ENCODE measurements around the gene SLC25A42.

Gene SLC25A42

DNA sequence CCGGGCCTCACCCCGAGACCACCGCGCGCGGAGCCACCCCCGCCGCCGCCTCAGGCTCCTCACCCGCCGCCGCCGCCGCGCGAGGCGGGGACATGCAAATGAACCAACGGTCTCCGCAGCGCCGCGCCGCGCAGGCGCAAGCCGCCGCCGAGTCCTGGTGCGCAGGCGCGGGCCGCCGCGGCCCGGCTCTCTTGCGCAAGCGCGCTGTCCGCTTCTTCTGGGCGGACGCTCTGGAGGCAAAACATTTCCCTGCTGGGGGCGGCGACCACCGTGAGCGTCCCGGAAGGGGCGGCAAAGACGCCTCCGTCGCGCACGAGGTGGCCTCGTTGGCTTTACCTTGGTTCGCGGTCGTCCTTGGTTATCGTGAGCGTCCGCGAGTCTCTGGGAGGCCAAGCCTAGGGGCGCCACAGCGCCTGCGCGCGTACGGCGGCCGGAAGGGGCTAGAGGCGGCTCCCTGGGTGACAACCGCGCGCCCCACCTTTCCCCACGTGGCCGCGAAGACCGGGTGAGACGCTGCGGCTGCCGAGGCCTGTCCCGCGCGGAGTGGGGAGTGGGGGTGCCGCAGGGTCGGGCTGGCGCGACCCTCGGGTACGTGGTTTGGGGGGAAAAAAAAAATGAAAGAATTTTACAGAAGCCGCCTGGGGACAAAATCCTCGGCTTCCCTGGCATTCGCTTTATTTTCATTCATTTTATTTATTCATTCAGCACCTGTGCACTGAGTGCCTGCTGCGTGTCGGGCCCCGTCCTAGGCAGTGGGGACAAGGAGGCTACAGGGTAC is 30.2 kb upstream of the SLC25A42 start, which contains the start of the genes ARMC6 and SUGP2:
ARMC6 (plus strand) TSS at position 178 of the 778 bp plus-strand sequence. CDS start 607 bp downstream, outside the sequence.
SUGP2 (minus strand) TSS at position 92 of the 778 bp plus-strand sequence. CDS start 2,446 bp downstream, outside the sequence.
- Mint-ChIP-seq H3K27me3 (no peaks in the 10 kb centered on the region), H3K36me3 (ENCODE audit: insufficient read depth) (peaks cover 26% of the 10 kb centered on the region), H3K4me3 (peak within 1 kb of the TSS; percentile 91), H3K9me3 (no peaks in the 10 kb centered on the region), H3K4me1 (peaks cover 16% of the 10 kb centered on the region), H3K27ac (ENCODE audit: low read depth) (peak within 1 kb of the TSS; percentile 90)
- peak; percentile 83 to 86 for DNase-seq (ENCODE audit: low spot score in 2 of 2)
- ATAC-seq (replicated peaks; ENCODE audit: extremely low read depth, poor library complexity, severe bottlenecking), result peak; percentile 81

DNA sequence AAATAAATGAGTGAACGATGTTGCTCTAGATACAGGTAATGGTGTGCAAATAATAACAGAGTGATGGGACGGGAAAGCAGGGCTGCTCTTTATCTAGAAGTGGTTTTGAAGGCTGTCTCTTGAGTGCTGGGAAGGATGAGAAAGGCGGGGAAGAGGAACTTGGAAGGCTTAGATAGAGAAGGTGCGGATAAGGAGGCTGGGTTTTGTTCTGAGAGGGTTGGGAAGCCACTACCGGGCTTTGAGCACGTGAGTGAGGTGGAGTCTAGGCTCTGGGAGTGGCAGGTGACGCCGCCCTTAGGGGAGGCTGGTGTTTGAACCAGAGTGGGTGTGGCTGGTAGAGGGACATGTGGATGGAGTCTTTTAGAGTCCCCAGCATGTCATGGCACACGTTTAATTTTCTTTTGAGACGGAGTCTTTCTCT is 29.6 kb upstream of the SLC25A42 start:
- H3K36me3 Mint-ChIP-seq (ENCODE audit: insufficient read depth), result peaks cover 29% of the 10 kb centered on the region
- H3K9me3 Mint-ChIP-seq, result no peaks in the 10 kb centered on the region
- peaks cover 17% of the 10 kb centered on the region for H3K4me1 Mint-ChIP-seq

DNA sequence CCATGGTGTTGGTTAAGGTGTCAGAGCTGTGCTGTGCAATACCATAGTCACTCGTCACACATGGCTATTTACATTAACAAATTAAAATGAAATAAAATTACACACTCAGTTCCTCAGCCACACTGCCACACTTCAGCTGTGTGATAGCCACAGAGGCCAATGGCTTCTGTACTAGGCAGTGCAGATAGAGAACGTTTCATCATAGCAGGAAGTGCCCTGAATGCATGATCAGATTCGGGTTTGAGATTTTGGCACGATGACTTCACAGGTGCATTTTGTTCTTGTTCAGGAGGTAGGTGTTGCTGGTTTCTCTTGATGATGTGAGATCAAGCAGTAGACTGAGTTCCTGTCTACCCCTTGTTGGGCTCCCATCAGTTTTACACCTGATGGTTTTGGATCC is 23.9 kb upstream of the SLC25A42 start:
- H3K27me3 Mint-ChIP-seq, result no peaks in the 10 kb centered on the region
- H3K4me1 Mint-ChIP-seq, result peaks cover 13% of the 10 kb centered on the region
- no peak overlapping the region for H3K4me3 Mint-ChIP-seq
- H3K27ac Mint-ChIP-seq (ENCODE audit: low read depth), result peak overlapping the region; percentile 61
- peaks cover 7% of the 10 kb centered on the region for H3K36me3 Mint-ChIP-seq (ENCODE audit: insufficient read depth)
- peak in 1 of 2 donors; percentile 28 for DNase-seq (ENCODE audit: low spot score in 2 of 2)
- ATAC-seq (replicated peaks; ENCODE audit: extremely low read depth, poor library complexity, severe bottlenecking), result peak; percentile 96
- H3K9me3 Mint-ChIP-seq, result no peaks in the 10 kb centered on the region

More for the DNA sequence above, 29.6 kb upstream of the SLC25A42 start:
- peak overlapping the region; percentile 90 for H3K27ac Mint-ChIP-seq (ENCODE audit: low read depth)
- ATAC-seq (replicated peaks; ENCODE audit: extremely low read depth, poor library complexity, severe bottlenecking) (peak; percentile 59), DNase-seq (ENCODE audit: low spot score in 2 of 2) (peak in 1 of 2 donors; percentile 38)
- no peaks in the 10 kb centered on the region for H3K27me3 Mint-ChIP-seq
- H3K4me3 Mint-ChIP-seq, result peak overlapping the region; percentile 91

DNA sequence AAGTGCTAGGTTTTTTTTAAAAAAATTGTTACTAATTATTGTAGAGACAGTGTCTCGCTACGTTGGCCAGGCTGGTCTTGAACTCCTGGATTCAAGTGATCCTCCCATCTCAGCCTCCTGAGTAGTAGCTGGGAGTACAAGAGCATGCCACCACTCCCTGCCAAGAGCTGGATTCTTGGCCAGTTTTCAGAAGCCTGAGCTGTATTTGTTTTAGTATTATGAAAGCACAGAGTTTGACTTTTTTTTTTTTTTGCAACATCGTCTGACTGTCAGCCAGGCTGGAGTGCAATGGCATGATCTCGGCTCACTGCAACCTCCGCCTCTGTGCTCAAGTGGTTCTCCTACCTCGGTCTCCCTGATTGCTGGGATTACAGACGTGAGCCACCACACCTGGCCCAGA is 23.4 kb upstream of the SLC25A42 start:
- Mint-ChIP-seq H3K4me3 (no peak overlapping the region), H3K9me3 (no peaks in the 10 kb centered on the region), H3K27me3 (no peaks in the 10 kb centered on the region), H3K27ac (ENCODE audit: low read depth) (peak overlapping the region; percentile 61), H3K4me1 (peaks cover 13% of the 10 kb centered on the region), H3K36me3 (ENCODE audit: insufficient read depth) (peaks cover 10% of the 10 kb centered on the region)
- ATAC-seq (replicated peaks; ENCODE audit: extremely low read depth, poor library complexity, severe bottlenecking) (no peak), DNase-seq (ENCODE audit: low spot score in 2 of 2) (no peak)

DNA sequence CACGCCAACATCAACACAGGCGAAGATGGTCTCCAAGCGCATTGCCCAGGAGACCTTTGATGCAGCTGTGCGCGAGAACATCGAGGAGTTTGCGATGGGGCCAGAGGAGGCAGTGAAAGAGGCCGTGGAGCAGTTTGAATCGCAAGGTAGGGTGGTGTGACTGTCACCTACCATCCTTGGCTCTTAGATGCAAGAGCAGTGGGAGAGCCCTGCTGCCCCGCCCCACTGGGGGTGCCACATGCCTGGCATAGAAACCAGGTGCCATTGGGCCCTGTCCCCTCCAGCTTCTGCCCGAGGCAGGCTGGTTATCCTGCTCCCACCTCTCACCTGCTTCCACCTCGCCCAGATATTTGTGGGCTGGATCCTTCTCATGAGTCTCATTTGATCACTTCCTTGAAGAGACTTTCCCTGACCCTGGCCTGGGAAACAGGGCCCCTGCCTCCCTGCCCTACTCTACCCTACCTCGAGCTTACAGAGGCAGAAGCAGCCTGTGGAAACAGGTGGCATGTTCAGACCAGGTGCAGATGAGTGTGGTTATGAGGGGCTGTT is 21.0 kb upstream of the SLC25A42 start:
- H3K9me3 Mint-ChIP-seq, result no peaks in the 10 kb centered on the region
- no peak overlapping the region for H3K27ac Mint-ChIP-seq (ENCODE audit: low read depth)

DNA sequence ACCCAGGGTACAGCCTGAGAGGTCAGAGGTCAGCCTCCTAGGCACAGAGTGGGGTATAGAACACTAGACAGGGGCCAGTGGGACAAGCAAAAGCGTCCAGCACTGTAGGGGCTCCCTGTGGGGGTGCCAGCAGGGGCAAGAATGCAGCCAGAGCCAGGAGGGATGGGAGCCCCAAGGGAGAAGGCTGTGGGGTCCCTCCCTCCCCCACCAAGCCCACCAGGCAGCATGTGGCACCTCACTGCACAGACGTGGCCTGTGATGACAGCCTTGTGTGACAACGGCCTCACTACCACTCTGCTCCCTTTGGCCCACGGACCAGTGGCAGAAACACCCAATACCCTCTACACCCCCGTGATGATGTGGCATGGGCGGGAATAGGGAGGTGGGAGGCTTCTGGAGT is 20.3 kb upstream of the SLC25A42 start:
- H3K4me1 Mint-ChIP-seq, result peaks cover 13% of the 10 kb centered on the region
- H3K27ac Mint-ChIP-seq (ENCODE audit: low read depth), result no peak overlapping the region
- H3K27me3 Mint-ChIP-seq, result no peaks in the 10 kb centered on the region
- DNase-seq (ENCODE audit: low spot score in 2 of 2), result no peak
- no peak overlapping the region for H3K4me3 Mint-ChIP-seq
- H3K9me3 Mint-ChIP-seq, result no peaks in the 10 kb centered on the region
- ATAC-seq (replicated peaks; ENCODE audit: extremely low read depth, poor library complexity, severe bottlenecking), result no peak
- H3K36me3 Mint-ChIP-seq (ENCODE audit: insufficient read depth), result peaks cover 18% of the 10 kb centered on the region

More for the DNA sequence above, 21.0 kb upstream of the SLC25A42 start:
- no peaks in the 10 kb centered on the region for H3K27me3 Mint-ChIP-seq
- peaks cover 13% of the 10 kb centered on the region for H3K4me1 Mint-ChIP-seq
- peaks cover 18% of the 10 kb centered on the region for H3K36me3 Mint-ChIP-seq (ENCODE audit: insufficient read depth)
- DNase-seq (ENCODE audit: low spot score in 2 of 2) (no peak), ATAC-seq (replicated peaks; ENCODE audit: extremely low read depth, poor library complexity, severe bottlenecking) (no peak)
- H3K4me3 Mint-ChIP-seq, result no peak overlapping the region

DNA sequence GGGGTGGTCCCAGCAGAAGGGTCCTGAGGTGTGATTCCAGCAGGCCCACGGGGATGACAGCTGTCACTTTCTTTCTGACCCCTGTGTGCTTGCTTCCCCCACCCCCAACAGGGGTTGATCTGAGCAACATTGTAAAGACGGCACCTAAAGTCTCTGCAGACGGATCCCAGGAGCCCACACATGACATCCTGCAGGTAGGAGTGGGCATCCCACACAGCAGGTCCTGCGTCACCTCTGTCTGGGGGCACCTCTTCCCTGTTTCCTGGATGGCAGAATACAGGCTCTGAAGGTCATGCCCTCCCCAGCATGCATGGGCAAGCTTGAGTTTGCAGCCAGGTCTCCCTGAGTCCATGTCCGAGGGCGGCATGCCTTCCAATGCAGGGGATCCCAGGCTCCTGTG is 19.9 kb upstream of the SLC25A42 start:
- Mint-ChIP-seq H3K27me3 (no peaks in the 10 kb centered on the region), H3K9me3 (no peaks in the 10 kb centered on the region), H3K36me3 (ENCODE audit: insufficient read depth) (peaks cover 15% of the 10 kb centered on the region)

DNA sequence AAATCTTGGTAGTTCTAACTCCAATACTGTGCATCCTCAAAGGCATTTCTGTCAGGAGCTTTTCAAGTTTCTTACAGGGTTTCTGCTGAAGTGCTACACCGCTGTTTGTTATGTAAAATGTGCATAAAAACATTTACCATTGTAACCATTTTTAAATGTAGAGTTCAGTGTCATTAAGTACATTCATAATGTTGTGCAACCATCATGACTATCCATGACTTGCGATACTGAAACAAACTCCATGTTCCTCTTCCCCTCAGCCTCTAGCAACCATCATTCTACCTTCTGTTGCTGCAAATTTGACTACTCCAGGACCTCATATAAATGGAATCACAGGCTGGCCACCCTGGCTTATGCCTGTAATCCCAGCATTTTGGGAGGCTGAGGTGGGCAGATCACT is 14.4 kb upstream of the SLC25A42 start:
- H3K9me3 Mint-ChIP-seq, result no peaks in the 10 kb centered on the region
- no peaks in the 10 kb centered on the region for H3K4me1 Mint-ChIP-seq
- no peaks in the 10 kb centered on the region for H3K27me3 Mint-ChIP-seq
- peaks cover 20% of the 10 kb centered on the region for H3K36me3 Mint-ChIP-seq (ENCODE audit: insufficient read depth)
- ATAC-seq (replicated peaks; ENCODE audit: extremely low read depth, poor library complexity, severe bottlenecking) (no peak), DNase-seq (ENCODE audit: low spot score in 2 of 2) (no peak)
- H3K4me3 Mint-ChIP-seq, result no peak overlapping the region
- H3K27ac Mint-ChIP-seq (ENCODE audit: low read depth), result no peak overlapping the region

More for the DNA sequence above, 19.9 kb upstream of the SLC25A42 start:
- Mint-ChIP-seq H3K4me3 (no peak overlapping the region), H3K4me1 (peaks cover 13% of the 10 kb centered on the region), H3K27ac (ENCODE audit: low read depth) (no peak overlapping the region)
- ATAC-seq (replicated peaks; ENCODE audit: extremely low read depth, poor library complexity, severe bottlenecking), result no peak
- DNase-seq (ENCODE audit: low spot score in 2 of 2), result no peak

DNA sequence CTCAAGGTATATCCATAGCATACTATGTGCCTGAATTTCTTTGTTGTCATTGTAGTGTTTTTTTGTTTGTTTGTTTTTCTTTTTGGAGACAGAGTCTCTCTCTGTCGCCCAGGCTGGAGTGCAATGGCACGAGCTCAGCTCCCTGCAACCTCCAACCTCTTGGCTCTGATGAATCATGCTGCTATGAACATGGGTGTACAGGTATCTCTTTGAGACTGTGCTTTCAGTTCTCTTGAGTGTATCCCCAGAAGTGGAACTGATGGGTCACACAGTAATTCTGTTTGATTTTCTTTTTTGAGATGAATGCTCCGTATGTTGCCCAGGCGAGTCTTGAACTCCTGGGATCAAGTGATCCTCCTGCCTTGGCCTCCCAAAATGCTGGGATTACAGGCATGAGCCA is 13.7 kb upstream of the SLC25A42 start:
- Mint-ChIP-seq H3K36me3 (ENCODE audit: insufficient read depth) (peaks cover 15% of the 10 kb centered on the region), H3K4me1 (no peaks in the 10 kb centered on the region), H3K27ac (ENCODE audit: low read depth) (no peak overlapping the region), H3K27me3 (no peaks in the 10 kb centered on the region), H3K9me3 (no peaks in the 10 kb centered on the region), H3K4me3 (no peak overlapping the region)
- no peak for ATAC-seq (replicated peaks; ENCODE audit: extremely low read depth, poor library complexity, severe bottlenecking)
- DNase-seq (ENCODE audit: low spot score in 2 of 2), result no peak

DNA sequence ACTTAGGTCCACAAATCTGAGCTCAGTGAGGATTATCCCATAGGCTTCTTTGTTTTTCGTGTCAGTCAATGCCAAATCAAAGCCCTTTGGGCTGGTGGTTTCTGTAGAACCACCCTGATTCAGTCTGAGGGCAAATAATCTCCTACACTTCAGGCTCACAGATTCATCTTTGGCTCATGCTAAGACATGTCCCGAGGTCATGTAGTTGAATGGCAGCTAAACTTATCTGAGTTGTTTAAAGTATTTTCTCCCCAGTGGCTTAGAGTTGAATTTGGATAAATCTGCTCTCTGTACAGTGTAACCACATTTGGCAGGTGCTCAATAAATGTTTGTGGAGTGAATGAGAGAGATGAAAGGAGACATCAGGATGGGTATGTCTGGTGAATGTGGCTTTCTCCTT is 13.1 kb upstream of the SLC25A42 start:
- Mint-ChIP-seq H3K4me3 (no peak overlapping the region), H3K27ac (ENCODE audit: low read depth) (no peak overlapping the region), H3K36me3 (ENCODE audit: insufficient read depth) (peaks cover 13% of the 10 kb centered on the region), H3K4me1 (no peaks in the 10 kb centered on the region), H3K9me3 (no peaks in the 10 kb centered on the region), H3K27me3 (no peaks in the 10 kb centered on the region)
- ATAC-seq (replicated peaks; ENCODE audit: extremely low read depth, poor library complexity, severe bottlenecking) (no peak), DNase-seq (ENCODE audit: low spot score in 2 of 2) (no peak)

DNA sequence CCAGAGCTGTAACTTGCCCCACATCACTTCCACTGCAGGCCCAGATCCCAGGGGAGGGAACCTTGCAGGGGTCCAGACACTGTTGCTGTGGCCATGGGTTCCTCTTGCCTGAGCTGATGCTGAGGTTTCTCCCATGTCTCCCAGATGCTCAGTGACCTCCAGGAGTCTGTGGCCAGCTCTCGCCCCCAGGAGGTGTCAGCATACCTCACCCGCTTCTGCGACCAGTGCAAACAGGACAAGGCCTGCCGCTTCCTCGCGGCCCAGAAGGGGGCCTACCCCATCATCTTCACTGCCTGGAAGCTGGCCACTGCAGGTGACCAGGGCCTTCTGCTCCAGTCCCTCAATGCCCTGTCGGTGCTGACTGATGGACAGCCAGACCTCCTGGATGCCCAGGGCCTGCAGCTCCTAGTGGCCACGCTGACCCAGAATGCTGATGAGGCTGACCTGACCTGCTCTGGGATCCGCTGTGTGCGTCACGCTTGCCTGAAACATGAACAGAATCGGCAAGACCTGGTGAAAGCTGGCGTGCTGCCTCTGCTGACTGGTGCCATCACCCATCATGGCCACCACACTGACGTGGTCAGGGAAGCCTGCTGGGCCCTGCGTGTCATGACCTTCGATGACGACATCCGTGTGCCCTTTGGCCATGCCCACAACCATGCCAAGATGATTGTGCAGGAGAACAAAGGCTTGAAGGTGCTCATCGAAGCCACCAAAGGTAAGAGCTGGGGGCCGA is 12.1 kb upstream of the SLC25A42 start:
- DNase-seq (ENCODE audit: low spot score in 2 of 2) (no peak), ATAC-seq (replicated peaks; ENCODE audit: extremely low read depth, poor library complexity, severe bottlenecking) (no peak)
- Mint-ChIP-seq H3K9me3 (no peaks in the 10 kb centered on the region), H3K4me1 (no peaks in the 10 kb centered on the region), H3K36me3 (ENCODE audit: insufficient read depth) (peaks cover 13% of the 10 kb centered on the region), H3K27me3 (no peaks in the 10 kb centered on the region), H3K27ac (ENCODE audit: low read depth) (no peak overlapping the region), H3K4me3 (no peak overlapping the region)

DNA sequence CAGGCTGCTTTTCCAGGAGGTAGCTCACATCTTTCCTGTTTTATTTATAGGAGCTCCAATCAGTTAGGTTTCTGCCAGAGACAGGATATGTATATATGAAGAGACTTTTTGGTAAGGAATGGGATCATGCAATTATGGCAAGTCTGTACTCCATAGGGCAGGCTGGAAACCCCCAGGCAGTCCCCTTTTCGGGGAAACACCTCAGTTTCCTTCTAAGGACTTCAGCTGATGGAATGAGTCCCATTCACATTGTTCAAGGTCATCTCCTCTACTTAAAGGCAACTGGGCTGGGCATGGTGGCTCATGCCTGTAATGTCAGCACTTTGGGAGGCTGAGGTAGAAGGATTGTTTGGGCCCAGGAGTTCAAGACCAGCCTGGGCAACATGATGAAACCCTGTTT is 10.9 kb upstream of the SLC25A42 start:
- no peak for DNase-seq (ENCODE audit: low spot score in 2 of 2)
- H3K36me3 Mint-ChIP-seq (ENCODE audit: insufficient read depth), result peaks cover 10% of the 10 kb centered on the region

More for the DNA sequence above, 10.9 kb upstream of the SLC25A42 start:
- H3K27me3 Mint-ChIP-seq, result no peaks in the 10 kb centered on the region
- no peaks in the 10 kb centered on the region for H3K9me3 Mint-ChIP-seq
- H3K4me3 Mint-ChIP-seq, result no peak overlapping the region
- H3K27ac Mint-ChIP-seq (ENCODE audit: low read depth), result no peak overlapping the region
- H3K4me1 Mint-ChIP-seq, result no peaks in the 10 kb centered on the region
- ATAC-seq (replicated peaks; ENCODE audit: extremely low read depth, poor library complexity, severe bottlenecking), result no peak

Measured in central memory CD8-positive, alpha-beta T cell (primary cell).